Gastroesophageal sphincter (tissue), 4 donors: ENCODE measurements around the gene CELSR1. TPM values are rescaled to one million over a fixed set of nuclear protein-coding genes. Genes with fewer than 3 reads are reported as not detected.

Experiments used
- ATAC-seq: fragments of 150-250 bp; one replicate; pipeline ENCODE4 v1.9.1; 2016; ENCODE audit warnings: mild to moderate bottlenecking, moderate library complexity
- H3K27ac ChIP-seq, 4 donors: fragments of 200-600 bp; sonication (generic) in 3 of 4; 1 replicate in 3 of 4; 2 replicates in 1 of 4; pipeline ENCODE4 v1.5.1; 2016 to 2019
- H3K27me3 ChIP-seq: fragments of 200-600 bp; sonication (generic); one replicate; pipeline ENCODE4 v1.5.1; 2019
- H3K36me3 ChIP-seq, 2 donors: fragments of 200-600 bp; sonication (generic); one replicate each; pipeline ENCODE4 v1.5.1; 2019; ENCODE audit warnings: control low read depth in 1 of 2
- H3K4me1 ChIP-seq, 3 donors: fragments of 200-600 bp; sonication (generic); 1 replicate in 2 of 3; 2 replicates in 1 of 3; pipeline ENCODE4 v1.5.1; 2016 to 2019; ENCODE audit warnings: control low read depth in 2 of 3
- H3K4me3 ChIP-seq, 2 donors: fragments of 200-600 bp; sonication (generic); one replicate each; pipeline ENCODE4 v1.5.1; 2019; ENCODE audit warnings: mild to moderate bottlenecking in 1 of 2, moderate library complexity in 1 of 2
- H3K9me3 ChIP-seq, 3 donors: fragments of 200-600 bp; sonication (generic); one replicate each; pipeline ENCODE4 v1.5.1; 2017 to 2019; ENCODE audit warnings: control low read depth in 2 of 3
- CTCF ChIP-seq, 4 experiments: fragments of 200-600 bp in 2 of 4; fragments of 450-650 bp in 2 of 4; sonication (generic) in 1 of 4; IDR thresholded peaks; one replicate each; pipeline ENCODE4 v1.5.1; 2017 to 2019; ENCODE audit warnings: antibody characterized with exemption in 4 of 4, mild to moderate bottlenecking in 2 of 4, moderate library complexity in 2 of 4
- EP300 ChIP-seq: sonication (generic); formaldehyde crosslinking; IDR thresholded peaks from one replicate; pipeline ENCODE4 v1.6.1; 2017; ENCODE audit warnings: antibody characterized with exemption, mild to moderate bottlenecking
- POLR2A ChIP-seq, 2 donors: fragments of 450-650 bp; IDR thresholded peaks; one replicate each; pipeline ENCODE4 v1.6.1; 2017; ENCODE audit warnings: antibody characterized with exemption in 2 of 2, mild to moderate bottlenecking in 2 of 2, moderate library complexity in 1 of 2
- POLR2AphosphoS5 ChIP-seq: sonication (generic); formaldehyde crosslinking; IDR thresholded peaks from one replicate; pipeline ENCODE4 v1.6.1; 2017; ENCODE audit warnings: antibody characterized with exemption
- WGBS, 2 donors: methylation state at CpG; one replicate each; pipeline ENCODE4 v1.1.5; 2018; ENCODE audit warnings: low coverage in 1 of 2; 5-methylcytosine and 5-hydroxymethylcytosine counted together
- total RNA-seq, 4 donors: library from RNA; depleted of rRNA; stranded (reverse); fragments of >200 nt; gene quantifications; one replicate each; pipeline ENCODE4 v1.1.0, GENCODE V29; 2016

CELSR1 gene
- total RNA-seq, 4 donors from 2014 or later = 1.7 to 4.8 (median 4.3) TPM

- TF ChIP-seq CTCF (IDR thresholded peaks at IDR 0.05) (no peak), POLR2A (IDR thresholded peaks at IDR 0.05) (no peak), POLR2AphosphoS5 (no peak), EP300 (no peak)
- H3K4me3 ChIP-seq = peak overlapping the region; percentile 23 to 53
- no peak overlapping the region for H3K27ac ChIP-seq
- H3K36me3 ChIP-seq = no peaks in the 10 kb centered on the region
- peaks cover 62% of the 10 kb centered on the region for H3K27me3 ChIP-seq
- peaks cover 0 to 32% (median 11%) of the 10 kb centered on the region in 3 donors for H3K4me1 ChIP-seq
- no CpG with 5 or more reads among the region's 118 CpGs for WGBS, 2 donors
- ATAC-seq = no peak
- no peaks in the 10 kb centered on the region for H3K9me3 ChIP-seq
These were observed 739 bp downstream of the CELSR1 start for GRCh38 chr22:46536537-46537224.

GRCh38 chr22:46535876-46536536 is 1.4 kb downstream of the CELSR1 start:
- peaks cover 62% of the 10 kb centered on the region for H3K27me3 ChIP-seq
- no peak for ATAC-seq
- H3K4me1 ChIP-seq = peaks cover 0 to 35% (median 11%) of the 10 kb centered on the region in 3 donors
- no peak overlapping the region for H3K4me3 ChIP-seq
- no CpG with 5 or more reads among the region's 78 CpGs for WGBS, 2 donors
- no peak overlapping the region for H3K27ac ChIP-seq
- TF ChIP-seq EP300 (no peak), POLR2A (IDR thresholded peaks at IDR 0.05) (no peak)
- no peaks in the 10 kb centered on the region for H3K9me3 ChIP-seq
- no peaks in the 10 kb centered on the region for H3K36me3 ChIP-seq

DNA sequence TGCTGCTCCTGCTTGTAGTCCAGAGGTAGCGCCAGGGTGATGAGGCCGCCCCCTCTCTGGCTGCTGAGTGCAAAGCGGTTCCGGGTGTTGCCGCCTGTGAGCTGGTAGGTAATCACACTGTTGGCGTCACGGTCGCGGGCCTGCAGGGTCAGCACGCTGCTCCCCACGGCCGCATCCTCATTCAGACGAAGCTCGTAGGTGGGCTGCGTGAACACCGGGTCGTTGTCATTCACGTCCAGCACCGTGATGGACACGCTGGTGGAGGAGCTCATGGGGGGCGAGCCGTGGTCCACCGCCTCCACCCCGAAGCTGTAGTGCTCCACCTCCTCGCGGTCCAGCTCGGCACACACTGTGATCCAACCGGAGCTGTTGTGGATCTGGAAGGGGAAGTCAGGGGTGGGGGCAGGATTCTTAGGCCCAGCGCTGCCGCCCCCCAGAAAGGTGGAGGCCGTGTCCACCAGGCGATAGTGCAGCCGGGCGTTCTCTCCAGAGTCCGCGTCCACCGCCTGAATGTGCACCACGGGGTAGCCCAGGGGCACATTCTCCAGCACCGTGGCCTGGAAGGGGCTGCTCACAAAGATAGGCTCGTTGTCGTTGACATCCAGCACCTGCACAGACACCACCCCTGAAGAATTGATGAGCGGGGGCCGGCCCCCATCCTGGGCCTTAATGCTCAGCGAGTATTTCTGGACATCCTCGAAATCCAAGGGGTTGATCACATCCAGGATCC is 2.4 kb downstream of the CELSR1 start:
- Histone ChIP-seq H3K27ac (no peak overlapping the region), H3K27me3 (peaks cover 59% of the 10 kb centered on the region), H3K4me1 (peaks cover 0 to 42% (median 11%) of the 10 kb centered on the region in 3 donors), H3K4me3 (no peak overlapping the region), H3K36me3 (no peaks in the 10 kb centered on the region), H3K9me3 (no peaks in the 10 kb centered on the region)
- WGBS, 2 donors = 100% methylated on average over 1 of the region's 45 CpGs; no CpG with 5 or more reads in 1 of the 2 donors
- TF ChIP-seq POLR2AphosphoS5 (no peak), CTCF (IDR thresholded peaks at IDR 0.05) (no peak), POLR2A (IDR thresholded peaks at IDR 0.05) (no peak), EP300 (no peak)
- ATAC-seq = no peak

- H3K36me3 ChIP-seq = no peaks in the 10 kb centered on the region
- ATAC-seq = no peak
- WGBS, 2 donors = 100% methylated on average over 5 of the region's 30 CpGs
- no peak overlapping the region for H3K4me3 ChIP-seq
- H3K9me3 ChIP-seq = no peaks in the 10 kb centered on the region
- TF ChIP-seq EP300 (no peak), POLR2AphosphoS5 (no peak), POLR2A (IDR thresholded peaks at IDR 0.05) (no peak), CTCF (IDR thresholded peaks at IDR 0.05) (no peak)
- H3K4me1 ChIP-seq = peaks cover 0 to 41% (median 11%) of the 10 kb centered on the region in 3 donors
- H3K27ac ChIP-seq = no peak overlapping the region
- H3K27me3 ChIP-seq = peaks cover 51% of the 10 kb centered on the region
These were observed 3.1 kb downstream of the CELSR1 start for GRCh38 chr22:46534177-46534776.
